Esophagus muscularis mucosa (tissue), 4 donors: ENCODE measurements around the gene MEIS2.

ENCODE experiments used
- CTCF ChIP-seq, 3 experiments: fragments of 200-600 bp in 2 of 3; fragments of 450-650 bp in 1 of 3; sonication (generic) in 2 of 3; IDR thresholded peaks; one replicate each; pipeline ENCODE4 v1.5.1; 2017 to 2019; ENCODE audit warnings: antibody characterized with exemption in 3 of 3, mild to moderate bottlenecking in 2 of 3, moderate library complexity in 1 of 3
- EP300 ChIP-seq: sonication (generic); formaldehyde crosslinking; IDR thresholded peaks from one replicate; pipeline ENCODE4 v1.6.1; 2017; ENCODE audit warnings: antibody characterized with exemption
- POLR2A ChIP-seq: fragments of 450-650 bp; IDR thresholded peaks from one replicate; pipeline ENCODE4 v1.6.1; 2017; ENCODE audit warnings: antibody characterized with exemption, moderate library complexity, mild to moderate bottlenecking, low read depth

GRCh38 chr15:36948982-36949381 lies 151.4 kb downstream of the MEIS2 start:
- no peak for TF ChIP-seq POLR2A
- no peak for TF ChIP-seq CTCF (IDR thresholded peaks at IDR 0.05)
- TF ChIP-seq EP300: no peak
